GM23248 (cell line): ENCODE data around the gene CDC73. TPM values are rescaled to one million over a fixed set of nuclear protein-coding genes. Genes with fewer than 3 reads are reported as not detected.

Source experiments
- DNase-seq: peaks from one replicate; pipeline ENCODE4 v3.0.0-alpha.2; 2015
- H2AFZ ChIP-seq: fragments of 200-600 bp; sonication (generic); 2 replicates; pipeline ENCODE4 v1.6.1; 2016; ENCODE audit warnings: antibody characterized with exemption
- H3F3A ChIP-seq: fragments of 200-600 bp; sonication (generic); 2 replicates; pipeline ENCODE4 v1.6.1; 2016; ENCODE audit warnings: mild to moderate bottlenecking, antibody characterized with exemption, mixed run types; ENCODE audit not compliant: insufficient read depth
- H3K27ac ChIP-seq: fragments of 200-600 bp; sonication (generic); 2 replicates; pipeline ENCODE4 v1.5.1; 2016; ENCODE audit warnings: mild to moderate bottlenecking
- H3K27me3 ChIP-seq: fragments of 200-600 bp; sonication (generic); replicated peaks from 2 replicates; pipeline ENCODE4 v1.6.1; 2016; ENCODE audit warnings: mild to moderate bottlenecking; ENCODE audit not compliant: insufficient read depth
- H3K36me3 ChIP-seq: fragments of 200-600 bp; sonication (generic); 2 replicates; pipeline ENCODE4 v1.6.1; 2016; ENCODE audit warnings: low read depth, mild to moderate bottlenecking
- H3K4me1 ChIP-seq: fragments of 200-600 bp; sonication (generic); 2 replicates; pipeline ENCODE4 v1.6.1; 2016; ENCODE audit warnings: mild to moderate bottlenecking; ENCODE audit not compliant: insufficient read depth
- H3K4me2 ChIP-seq: fragments of 200-600 bp; sonication (generic); one replicate; pipeline ENCODE4 v1.6.1; 2016; ENCODE audit warnings: mild to moderate bottlenecking; ENCODE audit not compliant: unreplicated experiment
- H3K4me3 ChIP-seq: fragments of 200-600 bp; sonication (generic); 2 replicates; pipeline ENCODE4 v1.5.1; 2016; ENCODE audit warnings: mild to moderate bottlenecking
- H3K79me2 ChIP-seq: fragments of 200-600 bp; sonication (generic); 2 replicates; pipeline ENCODE4 v1.6.1; 2016; ENCODE audit warnings: mild to moderate bottlenecking; ENCODE audit not compliant: insufficient read depth
- H3K9ac ChIP-seq: fragments of 200-600 bp; sonication (generic); 2 replicates; pipeline ENCODE4 v1.6.1; 2016; ENCODE audit warnings: mild to moderate bottlenecking
- H3K9me2 ChIP-seq: fragments of 200-600 bp; sonication (generic); 2 replicates; pipeline ENCODE4 v1.6.1; 2016; ENCODE audit warnings: mixed run types, mild to moderate bottlenecking, moderate library complexity; ENCODE audit not compliant: insufficient read depth
- H3K9me3 ChIP-seq: fragments of 200-600 bp; sonication (generic); one replicate; pipeline ENCODE4 v1.6.1; 2017; ENCODE audit warnings: low read depth
- H4K20me1 ChIP-seq: fragments of 200-600 bp; sonication (generic); 2 replicates; pipeline ENCODE4 v1.6.0; 2016; ENCODE audit not compliant: insufficient read depth
- EZH2 ChIP-seq: fragments of 200-600 bp; sonication (generic); IDR thresholded peaks from 2 replicates; pipeline ENCODE4 v1.6.1; 2018; ENCODE audit warnings: antibody characterized with exemption, mild to moderate bottlenecking; ENCODE audit not compliant: insufficient read depth, poor library complexity, severe bottlenecking
- EZH2phosphoT487 ChIP-seq: fragments of 200-600 bp; sonication (generic); IDR thresholded peaks from 2 replicates; pipeline ENCODE4 v1.6.1; 2018; ENCODE audit warnings: antibody characterized with exemption, moderate library complexity, mild to moderate bottlenecking, low read depth; ENCODE audit not compliant: insufficient read depth
- WGBS, 2 experiments: methylation state at CpG; one replicate each; pipeline ENCODE4 v1.1.6; 2015 to 2017; ENCODE audit warnings: low lambda C conversion rate in 2 of 2, low coverage in 1 of 2; ENCODE audit errors: missing lambda C conversion rate in 2 of 2; 5-methylcytosine and 5-hydroxymethylcytosine counted together
- in situ Hi-C: fragments of 300-500 bp; cut with MboI; formaldehyde crosslinking; loops from 2 replicates; pipeline ENCODE4 v1.15.0; 2020
- polyA plus RNA-seq: library from polyadenylated mRNA; unstranded; fragments of >200 nt; fragmentation: Nextera tagmentation; extraction: Ambion mirVana; gene quantifications from 2 replicates; pipeline ENCODE4 v1.2.1, GENCODE V29; 2016
- total RNA-seq: library from RNA; depleted of rRNA; stranded (reverse); fragments of >200 nt; shearing (Covaris generic); gene quantifications from 2 replicates; pipeline ENCODE4 v1.2.3, GENCODE V29; 2014

CDC73 gene
- total and polyA plus RNA-seq, 2 experiments from 2014 or later, result 29.1 to 50.9 TPM

GRCh38 chr1:193211539-193211938, 89.7 kb downstream of the CDC73 start:
- peak overlapping the region; percentile 64 for H3K9ac ChIP-seq
- TF ChIP-seq EZH2phosphoT487 (no peak), EZH2 (no peak)
- H3F3A ChIP-seq, result peaks cover 21% of the 10 kb centered on the region
- H2AFZ ChIP-seq, result 0 out of 2 replicates have a peak overlapping the region, but pooled peaks have one; percentile 24
- no peaks in the 10 kb centered on the region for H4K20me1 ChIP-seq
- H3K36me3 ChIP-seq, result peaks cover 36% of the 10 kb centered on the region; the same call in 1 of the 2 replicates
- peak overlapping the region; percentile 80 for H3K4me2 ChIP-seq
- peak overlapping the region; percentile 51 for H3K4me3 ChIP-seq
- H3K9me2 ChIP-seq, result no peaks in the 10 kb centered on the region
- no peaks in the 10 kb centered on the region for H3K27me3 ChIP-seq
- WGBS, 2 experiments, result 65 to 78% methylated on average over 1 of the region's 1 CpG
- peaks cover 67% of the 10 kb centered on the region for H3K79me2 ChIP-seq
- peaks cover 28% of the 10 kb centered on the region for H3K4me1 ChIP-seq
- no peaks in the 10 kb centered on the region for H3K9me3 ChIP-seq
- in situ Hi-C loops, result no loop called here
- H3K27ac ChIP-seq, result peak overlapping the region; percentile 81
- peak; percentile 81 for DNase-seq

DNA sequence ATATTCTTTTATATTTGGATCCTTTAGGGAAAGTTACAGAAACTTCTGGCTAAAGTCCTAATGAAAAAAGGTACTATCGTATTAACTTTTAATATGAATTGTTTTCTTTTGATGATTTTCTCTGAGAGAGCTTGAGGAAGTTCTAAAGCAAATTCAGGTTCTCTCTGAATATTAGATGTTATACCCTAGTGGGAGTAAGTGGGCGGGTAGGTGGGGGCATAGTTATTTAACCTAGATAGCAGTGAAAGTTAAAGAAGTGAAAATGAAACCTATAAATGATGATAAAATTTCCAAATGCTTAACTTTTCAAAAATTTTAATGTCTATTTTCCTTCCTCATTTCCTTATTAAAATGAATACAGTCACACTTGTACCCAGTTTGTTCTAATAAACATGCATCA, 90.8 kb downstream of the CDC73 start:
- no peak for DNase-seq
- H3K4me1 ChIP-seq, result peaks cover 28% of the 10 kb centered on the region
- WGBS, 2 experiments, result 98 to 99% methylated on average over 2 of the region's 2 CpGs
- H3K4me2 ChIP-seq, result peak overlapping the region; percentile 11
- H3K9me2 ChIP-seq, result no peaks in the 10 kb centered on the region
- H3K36me3 ChIP-seq, result peaks cover 36% of the 10 kb centered on the region; the same call in 1 of the 2 replicates
- TF ChIP-seq EZH2 (no peak), EZH2phosphoT487 (no peak)
- H3K4me3 ChIP-seq, result no peak overlapping the region
- in situ Hi-C loops, result no loop called here
- H3F3A ChIP-seq, result peaks cover 21% of the 10 kb centered on the region
- H3K27me3 ChIP-seq, result no peaks in the 10 kb centered on the region
- peaks cover 61% of the 10 kb centered on the region for H3K79me2 ChIP-seq
- no peak overlapping the region for H2AFZ ChIP-seq
- no peaks in the 10 kb centered on the region for H4K20me1 ChIP-seq
- peak overlapping the region; percentile 81 for H3K27ac ChIP-seq
- H3K9ac ChIP-seq, result peak overlapping the region; percentile 16; the same call in 1 of the 2 replicates
- H3K9me3 ChIP-seq, result no peaks in the 10 kb centered on the region

- no peak for DNase-seq
- no peak overlapping the region for H3K27ac ChIP-seq
- no peaks in the 10 kb centered on the region for H3K27me3 ChIP-seq
- no peaks in the 10 kb centered on the region for H4K20me1 ChIP-seq
- no peak overlapping the region for H3K4me3 ChIP-seq
- H3K4me1 ChIP-seq, result peaks cover 28% of the 10 kb centered on the region
- peaks cover 32% of the 10 kb centered on the region; the same call in 1 of the 2 replicates for H3K36me3 ChIP-seq
- in situ Hi-C loops, result no loop called here
- H3K79me2 ChIP-seq, result peaks cover 60% of the 10 kb centered on the region
- no peak overlapping the region for H2AFZ ChIP-seq
- H3K4me2 ChIP-seq, result no peak overlapping the region
- 97 to 98% methylated on average over 4 of the region's 4 CpGs for WGBS, 2 experiments
- TF ChIP-seq EZH2phosphoT487 (no peak), EZH2 (no peak)
- no peaks in the 10 kb centered on the region for H3K9me3 ChIP-seq
- H3K9me2 ChIP-seq, result no peaks in the 10 kb centered on the region
- peaks cover 21% of the 10 kb centered on the region for H3F3A ChIP-seq
- no peak overlapping the region for H3K9ac ChIP-seq
Measured at GRCh38 chr1:193213998-193214397, 92.2 kb downstream of the CDC73 start.

- no peaks in the 10 kb centered on the region for H4K20me1 ChIP-seq
- H3K4me3 ChIP-seq, result no peak overlapping the region
- no peak for DNase-seq
- TF ChIP-seq EZH2 (no peak), EZH2phosphoT487 (no peak)
- WGBS, 2 experiments, result 94 to 97% methylated on average over 8 of the region's 8 CpGs
- H3K4me2 ChIP-seq, result no peak overlapping the region
- H3K36me3 ChIP-seq, result peaks cover 43% of the 10 kb centered on the region
- no peak overlapping the region for H2AFZ ChIP-seq
- H3K9ac ChIP-seq, result no peak overlapping the region
- peaks cover 19% of the 10 kb centered on the region for H3K4me1 ChIP-seq
- no peaks in the 10 kb centered on the region for H3K9me2 ChIP-seq
- H3K27ac ChIP-seq, result no peak overlapping the region
- H3K9me3 ChIP-seq, result no peaks in the 10 kb centered on the region
- peaks cover 15% of the 10 kb centered on the region; the same call in 1 of the 2 replicates for H3F3A ChIP-seq
- in situ Hi-C loops, result no loop called here
- peaks cover 60% of the 10 kb centered on the region for H3K79me2 ChIP-seq
- no peaks in the 10 kb centered on the region for H3K27me3 ChIP-seq
Measured at GRCh38 chr1:193216920-193217319, 95.1 kb downstream of the CDC73 start.

GRCh38 chr1:193219391-193219790, 97.6 kb downstream of the CDC73 start:
- peaks cover 7% of the 10 kb centered on the region; the same call in 1 of the 2 replicates for H3K4me1 ChIP-seq
- DNase-seq, result no peak
- no peak overlapping the region for H2AFZ ChIP-seq
- H3F3A ChIP-seq, result peaks cover 14% of the 10 kb centered on the region; the same call in 1 of the 2 replicates
- TF ChIP-seq EZH2phosphoT487 (no peak), EZH2 (no peak)
- in situ Hi-C loops, result no loop called here
- H3K27me3 ChIP-seq, result no peaks in the 10 kb centered on the region
- peaks cover 61% of the 10 kb centered on the region for H3K79me2 ChIP-seq
- H4K20me1 ChIP-seq, result no peaks in the 10 kb centered on the region
- H3K4me2 ChIP-seq, result no peak overlapping the region
- 85 to 93% methylated on average over 4 of the region's 4 CpGs for WGBS, 2 experiments
- H3K4me3 ChIP-seq, result no peak overlapping the region
- H3K36me3 ChIP-seq, result peaks cover 31% of the 10 kb centered on the region
- H3K9ac ChIP-seq, result no peak overlapping the region
- H3K9me2 ChIP-seq, result no peaks in the 10 kb centered on the region
- no peaks in the 10 kb centered on the region for H3K9me3 ChIP-seq
- no peak overlapping the region for H3K27ac ChIP-seq
